HG02852 (cell line): ENCODE results near the gene TOR1A.

Experiments used
- ATAC-seq: cut with Tn5 transposase; IDR thresholded peaks from one replicate; pipeline ENCODE4 v1.9.1; 2021; ENCODE audit warnings: mild to moderate bottlenecking, moderate library complexity; ENCODE audit not compliant: unreplicated experiment

TOR1A gene, protein sequence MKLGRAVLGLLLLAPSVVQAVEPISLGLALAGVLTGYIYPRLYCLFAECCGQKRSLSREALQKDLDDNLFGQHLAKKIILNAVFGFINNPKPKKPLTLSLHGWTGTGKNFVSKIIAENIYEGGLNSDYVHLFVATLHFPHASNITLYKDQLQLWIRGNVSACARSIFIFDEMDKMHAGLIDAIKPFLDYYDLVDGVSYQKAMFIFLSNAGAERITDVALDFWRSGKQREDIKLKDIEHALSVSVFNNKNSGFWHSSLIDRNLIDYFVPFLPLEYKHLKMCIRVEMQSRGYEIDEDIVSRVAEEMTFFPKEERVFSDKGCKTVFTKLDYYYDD

DNA sequence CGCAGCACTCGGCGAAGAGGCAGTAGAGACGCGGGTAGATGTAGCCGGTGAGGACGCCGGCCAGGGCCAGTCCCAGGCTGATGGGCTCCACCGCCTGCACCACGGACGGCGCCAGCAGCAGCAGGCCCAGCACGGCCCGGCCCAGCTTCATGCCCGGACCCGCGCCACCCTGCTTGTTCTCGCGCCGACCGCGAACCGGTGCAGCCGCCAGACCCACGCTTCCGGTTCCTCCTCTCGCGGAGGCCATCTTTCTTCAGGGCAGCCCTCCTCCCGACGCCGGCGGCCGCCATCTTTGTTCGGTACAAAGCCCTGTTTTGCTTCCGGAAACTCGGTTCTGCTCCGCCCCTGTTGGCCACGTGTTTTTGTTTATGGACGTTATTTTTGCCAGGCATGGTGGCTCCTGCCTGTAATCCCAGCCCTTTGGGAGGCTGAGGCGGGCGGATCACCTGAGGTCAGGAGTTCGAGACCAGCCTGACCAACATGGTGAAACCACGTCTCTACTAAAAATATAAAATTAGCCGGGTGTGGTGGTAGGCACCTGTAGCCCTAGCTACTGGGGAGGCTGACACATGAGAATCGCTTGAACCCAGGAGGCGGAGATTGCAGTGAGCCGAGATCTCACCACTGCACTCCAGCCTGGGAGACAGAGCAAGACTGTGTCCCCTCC is at the start of gene TOR1A:
TOR1A (minus strand) TSS at position 202 of the 667 bp plus-strand sequence; CDS start at position 151, 51 bp downstream.
- peak; percentile 94 for ATAC-seq

DNA sequence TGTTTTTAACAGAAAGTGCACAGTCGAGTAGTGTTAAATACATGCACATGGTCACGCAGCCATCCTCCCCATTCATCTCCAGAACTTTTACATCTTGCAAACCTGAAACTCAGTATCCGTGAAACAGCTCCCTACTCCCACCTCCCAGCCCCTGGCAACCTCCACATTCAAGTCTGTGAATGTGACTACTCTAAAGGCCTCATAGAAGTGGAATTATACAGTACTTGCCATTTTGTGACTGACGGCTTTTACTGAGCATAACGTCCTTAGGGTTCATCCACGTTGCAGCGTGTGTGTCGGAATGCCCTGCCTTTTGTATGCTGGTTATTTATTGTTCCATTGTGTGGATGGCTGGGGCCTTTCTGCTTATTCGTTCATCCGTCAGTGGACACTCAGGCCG is 47.1 kb upstream of the TOR1A start:
- no peak for ATAC-seq

DNA sequence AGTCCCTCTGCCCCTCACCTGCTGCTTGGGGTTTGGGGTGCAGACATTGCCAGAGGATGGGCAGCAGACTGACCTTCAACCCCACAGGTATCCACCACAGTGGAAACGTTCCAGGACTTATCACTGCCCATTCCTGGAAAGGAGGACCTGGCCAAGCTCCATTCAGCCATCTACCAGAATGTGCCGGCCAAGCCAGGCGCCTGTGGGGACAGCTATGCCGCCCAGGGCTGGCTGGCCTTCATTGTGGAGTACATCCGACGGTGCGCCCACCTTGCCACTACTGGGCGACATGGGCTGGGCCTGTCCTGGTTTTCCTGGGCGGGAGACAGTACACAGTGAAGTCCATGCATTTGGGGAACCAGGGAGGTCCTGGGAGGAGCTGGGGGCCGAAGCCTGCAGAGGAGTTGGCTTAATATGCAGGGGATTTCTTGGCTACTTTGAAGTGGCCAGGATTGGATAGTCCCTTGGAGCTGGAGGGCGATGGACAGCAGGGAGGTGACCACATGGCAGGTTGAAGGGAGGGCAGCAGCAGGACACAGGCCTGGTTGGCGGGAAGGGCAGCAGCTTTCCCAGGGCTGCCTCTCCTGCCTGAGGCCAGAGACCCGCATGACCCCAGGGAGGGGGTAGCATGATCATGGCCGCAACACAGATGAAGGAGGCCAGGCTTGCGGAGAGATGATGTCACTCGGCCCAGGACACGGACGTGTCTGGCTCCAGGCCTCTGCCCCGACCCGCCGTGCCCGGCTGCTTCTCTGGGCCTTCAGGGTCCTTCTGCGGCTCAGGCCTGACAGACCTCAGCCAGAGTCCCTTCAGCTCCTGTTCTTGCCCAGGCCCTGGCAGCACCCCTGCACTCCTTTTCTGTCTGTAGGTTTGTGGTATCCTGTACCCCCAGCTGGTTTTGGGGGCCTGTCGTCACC is 45.9 kb upstream of the TOR1A start:
- ATAC-seq, result no peak

DNA sequence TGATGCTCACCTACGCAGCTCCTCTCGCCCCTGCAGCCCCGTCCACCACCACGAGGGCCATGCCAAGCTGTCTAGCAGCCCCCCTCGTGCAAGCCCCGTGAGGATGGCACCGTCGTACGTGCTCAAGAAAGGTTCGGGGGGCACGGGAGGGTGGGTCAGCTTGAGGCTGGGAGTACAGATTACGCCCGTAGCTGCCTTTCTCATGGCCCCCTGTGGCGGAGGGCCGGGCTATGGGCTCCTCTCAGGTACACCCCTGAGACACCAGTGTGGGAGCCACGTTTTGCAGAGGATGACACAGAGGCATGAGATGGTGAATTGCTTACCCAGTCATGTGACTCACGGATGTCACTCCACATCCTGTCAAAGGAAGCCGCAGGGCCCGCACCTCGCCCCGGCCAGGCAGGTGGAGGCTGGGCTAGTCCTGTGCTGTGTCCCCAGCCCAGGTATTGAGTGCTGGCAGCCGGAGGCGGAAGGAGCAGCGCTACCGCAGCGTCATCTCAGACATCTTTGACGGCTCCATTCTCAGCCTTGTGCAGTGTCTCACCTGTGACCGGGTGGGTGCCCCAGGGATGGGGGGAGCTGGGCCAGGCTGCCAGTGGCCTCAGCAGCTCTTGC is 45.0 kb upstream of the TOR1A start:
- ATAC-seq, result no peak

DNA sequence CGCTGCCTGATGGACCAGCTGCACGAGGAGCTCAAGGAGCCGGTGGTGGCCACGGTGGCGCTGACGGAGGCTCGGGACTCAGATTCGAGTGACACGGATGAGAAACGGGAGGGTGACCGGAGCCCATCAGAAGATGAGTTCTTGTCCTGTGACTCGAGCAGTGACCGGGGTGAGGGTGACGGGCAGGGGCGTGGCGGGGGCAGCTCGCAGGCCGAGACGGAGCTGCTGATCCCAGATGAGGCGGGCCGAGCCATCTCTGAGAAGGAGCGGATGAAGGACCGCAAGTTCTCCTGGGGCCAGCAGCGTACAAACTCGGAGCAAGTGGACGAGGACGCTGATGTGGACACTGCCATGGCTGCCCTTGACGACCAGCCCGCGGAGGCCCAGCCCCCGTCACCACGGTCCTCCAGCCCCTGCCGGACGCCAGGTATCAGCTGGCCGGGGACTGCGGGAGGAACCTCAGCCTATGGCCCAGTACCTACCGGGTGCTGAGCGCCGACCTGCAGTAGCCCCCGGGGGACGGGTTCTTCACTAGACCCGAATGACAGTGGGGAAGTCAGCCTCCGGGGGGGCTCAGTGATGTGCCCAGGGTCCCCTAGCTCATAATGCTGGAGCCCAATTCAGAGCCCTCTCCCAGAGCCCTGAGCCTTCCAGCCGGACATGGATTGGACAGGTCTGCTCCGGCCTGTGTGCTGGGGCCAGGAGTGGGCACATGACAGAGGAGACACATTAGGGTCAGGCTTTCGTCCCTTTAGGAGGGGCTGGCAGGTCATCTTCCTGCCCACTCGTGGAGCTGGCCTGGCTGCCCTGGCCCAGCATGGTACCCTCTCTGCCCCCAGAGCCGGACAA is 44.3 kb upstream of the TOR1A start:
- ATAC-seq, result no peak

DNA sequence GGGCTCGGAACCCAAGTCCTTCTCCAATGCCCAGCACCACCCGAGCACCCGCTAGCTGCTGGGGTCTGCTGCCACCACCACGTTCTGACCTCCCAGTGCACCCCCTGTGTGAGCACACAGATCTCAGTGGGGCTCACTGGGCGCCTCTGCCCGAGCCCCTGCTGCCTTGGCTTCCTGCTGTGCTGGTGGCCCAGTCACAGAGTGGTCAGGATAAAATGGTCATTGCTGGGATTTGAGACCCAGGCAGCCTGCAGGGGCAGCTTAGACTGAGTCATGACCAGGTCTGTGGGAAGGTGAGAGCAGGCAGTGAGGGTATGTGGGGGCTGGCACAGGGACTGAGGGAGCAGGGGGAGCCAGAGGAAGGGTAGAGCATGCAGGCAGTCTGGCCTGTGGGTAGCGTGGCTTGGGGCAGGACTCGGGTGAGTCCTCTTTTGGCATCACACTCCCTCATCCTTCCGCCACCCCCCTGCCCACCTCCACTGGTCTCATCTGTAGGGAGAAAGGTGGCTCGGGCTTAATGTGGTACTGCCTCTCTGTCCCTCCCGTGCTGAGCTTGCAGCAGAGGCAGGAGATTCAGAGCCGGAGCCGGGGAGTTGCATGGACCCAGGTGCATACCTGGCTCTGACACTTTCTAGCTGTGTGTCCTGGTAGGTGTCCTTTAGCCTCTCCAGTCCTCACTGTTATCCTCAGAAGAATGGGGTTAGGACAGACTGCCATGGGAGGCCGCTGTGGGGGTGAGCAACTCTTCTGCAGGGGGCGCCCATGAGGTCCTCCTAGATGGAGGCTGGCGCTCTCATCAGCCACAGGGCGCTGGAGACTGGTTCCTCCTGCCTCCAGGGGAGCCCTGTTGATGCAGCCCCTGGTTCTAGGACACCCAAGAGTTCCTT is 43.4 kb upstream of the TOR1A start:
- ATAC-seq, result no peak

DNA sequence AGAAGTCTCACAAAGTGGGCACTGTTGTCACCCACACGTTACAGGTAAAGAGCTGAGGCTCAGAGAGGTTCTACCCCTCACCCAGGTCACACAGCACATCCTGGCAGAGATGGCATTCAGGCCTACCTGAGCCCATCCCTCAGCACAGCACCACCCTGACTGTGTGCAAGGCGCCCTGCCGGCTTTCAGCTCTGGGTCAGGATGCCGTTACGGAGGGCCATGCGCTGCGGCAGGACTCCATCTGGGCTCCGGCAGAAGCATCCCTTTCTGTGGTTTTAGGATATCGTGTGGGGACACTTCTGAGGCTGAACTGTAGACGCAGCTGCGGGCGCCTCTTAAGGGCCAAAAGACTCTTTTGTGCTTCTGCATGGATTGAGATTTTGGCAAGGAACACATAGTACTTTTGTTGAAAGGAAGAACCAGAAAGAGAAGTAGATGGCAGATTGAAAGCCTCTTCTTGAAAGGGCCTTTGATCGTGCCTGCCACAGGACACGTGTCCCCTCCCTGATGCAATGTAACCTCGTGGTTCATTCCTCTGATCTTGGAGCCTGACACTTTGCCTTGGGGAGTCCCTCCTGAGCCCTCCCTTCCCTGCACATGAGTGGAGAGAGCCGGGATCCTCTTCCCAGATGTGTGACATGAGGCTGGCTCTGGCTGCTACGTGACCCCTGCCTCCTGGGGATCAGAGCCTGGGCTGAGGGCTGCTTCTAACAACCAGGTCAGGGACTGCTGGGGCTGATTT is 42.6 kb upstream of the TOR1A start:
- ATAC-seq, result no peak

DNA sequence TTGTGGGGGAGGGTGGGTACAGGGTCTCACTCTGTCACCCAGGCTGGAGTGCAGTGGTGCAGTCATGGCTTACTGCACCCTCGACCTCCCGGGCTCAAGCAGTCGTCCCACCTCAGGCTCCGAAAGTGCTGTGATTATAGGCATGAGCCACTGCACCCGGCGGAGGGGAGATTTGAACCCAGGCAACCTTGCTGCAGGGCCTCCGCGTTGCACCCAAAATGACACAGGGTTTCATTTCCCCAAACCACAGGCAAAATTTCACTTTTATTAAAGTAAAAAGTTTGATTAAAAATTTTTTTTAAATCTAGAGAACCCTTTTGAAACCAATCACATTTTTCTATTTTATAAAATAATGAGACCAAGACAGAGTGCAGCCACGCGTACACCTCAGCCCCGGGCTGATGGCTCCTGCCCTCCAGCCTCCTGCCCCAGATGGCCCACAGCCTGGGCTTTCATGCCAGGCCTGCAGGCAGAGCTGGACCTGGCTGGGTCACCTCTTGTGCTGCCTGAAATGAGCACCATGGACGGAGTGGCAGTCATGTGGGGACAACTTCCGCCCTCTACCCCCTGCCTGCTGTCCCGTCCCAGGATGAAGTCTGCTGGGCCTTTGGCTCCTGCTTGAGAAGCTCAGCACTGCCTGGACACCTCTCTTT is 41.9 kb upstream of the TOR1A start:
- no peak for ATAC-seq

DNA sequence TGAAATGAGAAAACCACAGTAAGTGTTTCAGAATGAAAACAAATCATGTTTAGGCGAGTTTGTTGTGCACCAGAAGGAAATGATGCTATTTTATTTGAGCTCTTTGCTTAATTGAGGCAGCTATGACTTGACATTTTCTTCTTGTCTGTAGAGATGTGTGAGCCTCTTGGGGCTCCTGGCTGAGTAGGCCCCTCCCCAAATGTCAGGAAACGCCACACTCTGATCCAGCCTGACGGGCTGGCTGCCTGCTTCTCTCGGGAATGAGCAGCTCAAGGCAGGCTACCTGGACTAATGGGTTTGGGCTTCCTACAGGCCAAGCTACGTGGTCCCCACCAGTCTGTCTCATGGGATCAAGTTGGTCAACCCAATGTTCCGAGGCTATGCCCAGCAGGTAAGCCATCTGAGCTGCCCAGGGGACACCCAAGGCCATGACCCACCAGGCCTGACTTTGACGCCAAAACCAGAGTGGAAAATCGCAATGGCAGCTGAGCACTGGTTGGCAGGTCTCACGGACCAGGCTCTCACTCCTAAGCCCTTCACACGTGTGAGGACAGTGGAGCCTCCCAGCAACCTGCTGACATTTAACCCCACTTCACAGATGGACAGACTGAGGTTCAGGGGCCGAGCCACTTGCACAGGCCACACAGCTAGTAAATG is 41.2 kb upstream of the TOR1A start:
- ATAC-seq, result no peak

DNA sequence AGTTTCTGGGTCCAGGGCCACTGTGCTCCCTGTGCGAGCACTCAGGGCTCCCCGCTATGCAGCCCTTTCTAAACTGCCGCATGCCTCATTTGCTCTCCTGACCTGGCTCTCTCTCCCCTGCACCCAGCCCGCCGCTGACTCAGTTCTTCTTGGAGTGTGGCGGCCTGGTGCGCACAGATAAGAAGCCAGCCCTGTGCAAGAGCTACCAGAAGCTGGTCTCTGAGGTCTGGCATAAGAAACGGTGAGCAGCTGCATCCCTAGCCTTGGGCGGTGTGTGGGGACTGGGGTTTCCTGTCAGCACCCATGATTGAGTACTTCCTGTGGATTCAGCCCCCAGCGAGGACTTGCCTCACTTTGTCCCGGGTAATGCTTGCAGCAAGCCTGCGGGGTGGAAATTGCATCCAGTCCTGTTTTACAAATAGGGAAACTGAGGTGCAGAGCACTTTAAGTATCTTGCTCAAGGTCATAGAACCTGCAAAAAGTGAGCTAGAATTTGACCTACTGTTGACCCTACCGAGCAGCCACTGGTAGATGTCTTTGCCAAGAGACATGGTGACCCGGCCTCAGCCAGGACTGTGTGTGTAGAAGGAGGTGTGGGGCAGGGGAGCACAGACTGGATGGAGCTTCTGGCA is 39.2 kb upstream of the TOR1A start:
- ATAC-seq, result no peak

DNA sequence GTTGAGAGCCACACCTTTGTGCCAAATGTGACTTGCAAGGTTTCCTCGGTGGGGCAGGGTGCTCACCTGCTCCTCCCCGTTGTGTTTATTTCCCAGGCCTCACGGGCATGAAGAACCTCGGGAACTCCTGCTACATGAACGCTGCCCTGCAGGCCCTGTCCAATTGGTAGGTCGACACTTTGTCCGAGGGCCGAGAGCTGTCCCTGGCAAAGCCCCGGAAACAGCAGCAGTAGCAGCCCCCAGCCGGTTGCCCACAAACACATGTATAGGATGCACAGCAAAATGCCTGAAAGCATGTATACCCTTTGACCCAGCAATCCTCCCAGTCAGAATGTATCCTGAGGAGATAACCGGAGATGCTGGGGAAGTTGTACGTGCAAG is 37.5 kb upstream of the TOR1A start:
- ATAC-seq, result no peak

DNA sequence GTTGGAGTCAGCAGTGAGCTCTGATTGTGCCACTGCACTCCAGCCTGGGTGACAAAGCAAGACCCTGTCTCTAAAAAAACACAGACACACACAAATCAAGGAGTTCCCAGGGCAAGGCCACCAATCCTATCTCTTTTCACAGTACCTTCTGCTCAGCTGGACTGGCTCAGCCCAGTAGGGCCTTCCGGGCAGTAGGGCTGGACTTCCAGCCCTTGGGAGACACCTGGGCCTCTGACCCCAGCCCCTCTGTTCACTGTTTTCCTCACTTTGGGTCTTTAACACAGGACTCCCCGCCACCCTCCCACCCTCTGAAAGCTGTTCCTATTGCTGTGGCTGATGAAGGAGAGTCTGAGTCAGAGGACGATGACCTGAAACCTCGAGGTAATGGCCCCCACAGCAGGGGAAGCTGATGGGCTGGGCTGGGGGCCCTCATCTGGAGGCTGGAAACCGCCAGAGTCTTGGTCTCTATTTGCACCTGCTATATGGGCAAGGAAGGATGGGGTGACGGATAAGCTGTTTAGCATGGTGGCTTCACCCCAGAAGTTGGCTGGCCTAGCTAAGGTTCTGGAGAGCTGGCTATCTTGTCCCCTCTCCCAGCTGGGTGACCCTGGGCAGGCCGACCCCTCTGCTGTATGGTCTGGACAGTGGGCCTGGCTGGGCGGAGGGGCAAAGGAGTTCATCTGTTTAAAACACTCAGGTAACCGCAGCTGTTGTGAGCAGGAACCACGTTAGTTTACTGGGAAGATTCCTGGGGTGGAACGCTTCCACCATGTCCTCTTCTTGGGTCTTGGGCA is 36.9 kb upstream of the TOR1A start:
- no peak for ATAC-seq

DNA sequence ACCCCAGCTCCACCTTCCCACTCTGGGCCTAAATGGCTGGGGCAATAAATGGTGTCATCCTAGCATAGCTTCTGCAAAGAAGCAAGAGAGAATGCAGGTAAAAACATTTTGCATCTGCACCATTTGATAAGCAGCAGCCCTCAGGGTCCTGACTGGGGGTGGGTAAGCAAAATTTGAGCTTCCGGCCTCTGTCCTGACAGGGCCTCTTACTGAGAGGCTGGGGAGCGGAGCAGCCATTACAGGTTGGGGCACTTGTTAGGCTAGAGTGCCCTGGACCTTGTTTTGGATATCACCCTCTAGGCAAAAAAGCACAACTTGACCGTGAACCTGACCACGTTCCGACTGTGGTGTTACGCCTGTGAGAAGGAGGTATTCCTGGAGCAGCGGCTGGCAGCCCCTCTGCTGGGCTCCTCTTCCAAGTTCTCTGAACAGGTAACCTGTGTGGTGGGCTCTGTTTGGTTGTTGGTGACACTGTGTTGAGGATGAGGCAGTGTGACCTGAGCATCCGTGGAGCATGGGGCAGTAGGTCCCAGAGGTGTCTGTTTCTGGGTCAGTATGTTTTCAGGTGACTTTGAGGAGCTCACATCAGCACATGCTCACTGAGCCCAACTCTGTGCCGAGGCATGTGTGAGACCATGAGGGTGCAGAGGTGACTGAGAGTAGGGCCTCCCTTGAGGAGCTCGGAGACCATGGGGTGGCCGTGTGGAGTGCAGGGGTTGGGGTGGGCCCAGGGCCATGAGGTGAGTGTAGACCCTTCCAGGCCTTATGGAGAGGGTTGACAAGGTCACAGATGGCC is 34.4 kb upstream of the TOR1A start:
- ATAC-seq, result no peak

DNA sequence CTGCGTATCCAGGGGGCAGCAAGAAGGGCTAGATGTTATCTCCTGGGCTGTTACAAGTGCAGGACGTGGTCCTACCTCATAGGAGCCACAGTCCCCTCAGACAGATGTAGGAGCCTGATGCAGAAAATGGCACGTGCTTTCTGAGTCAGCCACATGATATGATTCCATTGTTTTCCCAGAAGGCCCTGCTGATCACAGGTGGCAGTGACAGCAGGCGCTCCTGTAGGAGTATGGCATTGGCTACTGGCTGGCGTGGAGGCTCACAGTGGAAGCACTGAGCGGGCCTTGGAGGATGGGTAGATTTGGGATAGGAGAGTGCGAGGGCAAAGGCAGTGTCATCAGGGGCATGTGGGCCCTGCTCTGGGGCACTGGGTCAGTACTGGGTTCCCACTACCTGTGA is 33.3 kb upstream of the TOR1A start:
- no peak for ATAC-seq

DNA sequence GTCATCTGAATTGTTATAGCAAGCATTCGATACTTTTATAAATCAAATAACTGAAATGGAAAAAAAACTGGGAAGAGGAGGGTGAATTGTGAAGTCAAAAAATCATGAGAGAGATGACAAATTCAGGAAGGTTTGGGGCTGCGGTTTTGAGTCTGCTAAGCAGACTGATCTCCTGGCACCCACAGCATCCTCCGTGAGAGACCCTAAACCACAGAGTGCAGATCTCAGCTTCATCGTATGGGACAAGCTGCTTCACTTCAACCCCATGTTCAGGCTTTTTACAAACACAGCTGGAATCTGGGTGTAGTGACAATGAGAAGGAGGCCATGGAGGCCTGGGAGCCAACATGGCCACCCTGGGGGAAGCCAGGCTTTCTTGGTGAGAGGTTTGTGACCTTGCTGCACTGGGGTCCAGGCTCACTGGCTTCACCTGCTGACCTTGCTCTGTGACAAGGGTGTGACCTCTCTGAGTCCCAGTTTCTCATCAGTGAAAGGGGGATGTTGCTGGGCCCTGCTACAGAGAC is 30.7 kb upstream of the TOR1A start:
- ATAC-seq, result no peak
